IPS DF 4.7 (cell line): Measurements from ENCODE around the gene PPFIBP2.

Experiments used
- DNase-seq: peaks from one replicate; pipeline ENCODE4 v3.0.0-alpha.2; 2013; ENCODE audit warnings: low spot score; ENCODE audit errors: extremely low read depth

Gene PPFIBP2

GRCh38 chr11:7524462-7525235 is 10.8 kb downstream of the PPFIBP2 start:
- DNase-seq: no peak

GRCh38 chr11:7525424-7525823 is 11.6 kb downstream of the PPFIBP2 start:
- no peak for DNase-seq

GRCh38 chr11:7527029-7527428 is 13.2 kb downstream of the PPFIBP2 start:
- no peak for DNase-seq

GRCh38 chr11:7528514-7529049 is 14.8 kb downstream of the PPFIBP2 start:
- DNase-seq: no peak

GRCh38 chr11:7530013-7530640 is 16.3 kb downstream of the PPFIBP2 start:
- no peak for DNase-seq

GRCh38 chr11:7531011-7531410 is 17.2 kb downstream of the PPFIBP2 start:
- no peak for DNase-seq

- no peak for DNase-seq
Observed at GRCh38 chr11:7532405-7533145, 18.8 kb downstream of the PPFIBP2 start.

GRCh38 chr11:7533199-7534041 is 19.6 kb downstream of the PPFIBP2 start:
- no peak for DNase-seq

GRCh38 chr11:7534042-7534378 is 20.2 kb downstream of the PPFIBP2 start:
- DNase-seq: no peak

- DNase-seq: no peak
Observed at GRCh38 chr11:7536100-7536499, 22.3 kb downstream of the PPFIBP2 start.

GRCh38 chr11:7537265-7537664 is 23.5 kb downstream of the PPFIBP2 start:
- no peak for DNase-seq

- no peak for DNase-seq
Observed at GRCh38 chr11:7538031-7538430, 24.2 kb downstream of the PPFIBP2 start.

- DNase-seq: no peak
Observed at GRCh38 chr11:7538466-7539454, 25.0 kb downstream of the PPFIBP2 start.

GRCh38 chr11:7540830-7541555 is 27.2 kb downstream of the PPFIBP2 start:
- no peak for DNase-seq

- DNase-seq: no peak
Observed at GRCh38 chr11:7543302-7543701, 29.5 kb downstream of the PPFIBP2 start.

GRCh38 chr11:7544021-7544420 is 30.2 kb downstream of the PPFIBP2 start:
- DNase-seq: no peak

- DNase-seq: no peak
Observed at GRCh38 chr11:7545611-7546010, 31.8 kb downstream of the PPFIBP2 start.

GRCh38 chr11:7546324-7546791 is 32.6 kb downstream of the PPFIBP2 start:
- no peak for DNase-seq

- no peak for DNase-seq
Observed at GRCh38 chr11:7547687-7548086, 33.9 kb downstream of the PPFIBP2 start.
